Midbrain (tissue), 1 donor: ENCODE measurements around the gene SNRPD3.
"Not testable (repeated sequence)": the region's sequence is repeated elsewhere in the genome, so short reads cannot be mapped to it uniquely, and the experiment has no call there.

Experiments used
- DNase-seq: peaks from one replicate; lab custom pipeline; 2025; lab: John Stamatoyannopoulos, UW

The SNRPD3 gene

GRCh38 chr22:24532075-24532474 is 23.7 kb upstream of the SNRPD3 start:
- DNase-seq, result no peak

GRCh38 chr22:24535348-24535747 is 20.5 kb upstream of the SNRPD3 start:
- no peak for DNase-seq

GRCh38 chr22:24536089-24536488 is 19.7 kb upstream of the SNRPD3 start:
- no peak for DNase-seq

- no peak for DNase-seq
Measured at GRCh38 chr22:24540470-24540869, 15.3 kb upstream of the SNRPD3 start.

DNA sequence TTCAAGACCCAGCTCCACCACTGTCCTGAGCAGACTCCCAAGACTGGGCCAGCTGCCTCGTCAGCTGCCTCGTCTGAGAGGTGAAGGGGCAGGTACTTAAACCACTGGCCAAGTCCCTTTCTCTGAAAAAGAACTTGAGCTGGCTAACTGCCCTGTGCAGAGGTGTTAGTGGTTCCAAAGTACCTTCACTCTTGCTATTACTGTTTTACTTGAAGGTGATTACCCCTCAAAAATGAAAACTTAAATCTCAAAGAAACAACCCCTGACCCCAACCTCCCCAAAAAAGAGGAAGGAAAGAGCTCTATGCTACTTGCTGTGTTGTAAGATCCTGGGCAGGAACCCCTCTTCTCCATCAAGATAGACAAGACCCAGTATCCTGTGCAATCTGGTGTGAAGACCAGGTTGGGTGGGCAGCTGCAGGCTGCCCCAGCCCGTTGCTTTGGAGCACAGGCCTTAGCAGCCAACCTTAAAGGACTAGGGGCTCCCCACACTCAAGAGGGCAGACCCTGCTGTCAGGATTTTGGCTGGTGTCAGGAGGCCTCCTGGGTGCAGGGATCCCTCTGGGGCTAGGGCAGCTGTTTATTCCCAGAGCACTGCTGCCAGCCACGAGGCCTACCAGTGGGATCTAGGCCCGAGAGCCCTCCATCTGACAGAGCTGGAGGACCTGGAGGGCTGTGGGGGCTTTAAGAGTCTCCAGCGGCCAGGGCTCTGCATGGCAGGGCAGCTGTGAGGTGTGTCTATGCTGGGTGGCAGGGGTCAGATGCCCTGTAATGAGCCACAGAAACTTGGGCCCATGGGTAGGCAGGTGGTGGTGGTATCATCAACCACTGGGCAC is 13.9 kb upstream of the SNRPD3 start:
- no peak for DNase-seq

GRCh38 chr22:24542641-24543040 is 13.2 kb upstream of the SNRPD3 start:
- no peak for DNase-seq

- no peak for DNase-seq
Measured at GRCh38 chr22:24543185-24543601, 12.6 kb upstream of the SNRPD3 start.

- no peak for DNase-seq
Measured at GRCh38 chr22:24543679-24544243, 12.0 kb upstream of the SNRPD3 start.

DNA sequence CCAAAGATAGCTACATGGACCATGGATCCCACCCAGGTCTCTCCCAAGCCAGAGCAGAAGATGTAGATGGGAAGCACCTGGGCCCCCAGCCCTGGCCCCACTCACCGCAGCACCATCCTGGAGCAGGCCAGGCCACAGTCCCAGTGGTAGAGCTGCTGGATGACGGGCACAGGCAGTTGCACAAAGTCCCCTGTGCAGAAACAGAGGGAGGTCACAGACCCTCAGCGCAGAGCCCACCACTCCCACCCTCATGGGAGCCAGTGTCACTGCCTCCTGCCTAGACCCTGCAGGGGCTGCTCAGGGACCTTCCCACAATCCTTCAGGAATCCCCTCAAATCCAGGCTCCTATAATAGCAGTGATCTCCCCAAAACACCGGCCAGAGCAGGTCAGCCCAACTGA is 7.0 kb upstream of the SNRPD3 start:
- no peak for DNase-seq

GRCh38 chr22:24550028-24550901 is 5.5 kb upstream of the SNRPD3 start:
- no peak for DNase-seq

- DNase-seq, result no peak
Measured at GRCh38 chr22:24550902-24551435, 4.8 kb upstream of the SNRPD3 start.

DNA sequence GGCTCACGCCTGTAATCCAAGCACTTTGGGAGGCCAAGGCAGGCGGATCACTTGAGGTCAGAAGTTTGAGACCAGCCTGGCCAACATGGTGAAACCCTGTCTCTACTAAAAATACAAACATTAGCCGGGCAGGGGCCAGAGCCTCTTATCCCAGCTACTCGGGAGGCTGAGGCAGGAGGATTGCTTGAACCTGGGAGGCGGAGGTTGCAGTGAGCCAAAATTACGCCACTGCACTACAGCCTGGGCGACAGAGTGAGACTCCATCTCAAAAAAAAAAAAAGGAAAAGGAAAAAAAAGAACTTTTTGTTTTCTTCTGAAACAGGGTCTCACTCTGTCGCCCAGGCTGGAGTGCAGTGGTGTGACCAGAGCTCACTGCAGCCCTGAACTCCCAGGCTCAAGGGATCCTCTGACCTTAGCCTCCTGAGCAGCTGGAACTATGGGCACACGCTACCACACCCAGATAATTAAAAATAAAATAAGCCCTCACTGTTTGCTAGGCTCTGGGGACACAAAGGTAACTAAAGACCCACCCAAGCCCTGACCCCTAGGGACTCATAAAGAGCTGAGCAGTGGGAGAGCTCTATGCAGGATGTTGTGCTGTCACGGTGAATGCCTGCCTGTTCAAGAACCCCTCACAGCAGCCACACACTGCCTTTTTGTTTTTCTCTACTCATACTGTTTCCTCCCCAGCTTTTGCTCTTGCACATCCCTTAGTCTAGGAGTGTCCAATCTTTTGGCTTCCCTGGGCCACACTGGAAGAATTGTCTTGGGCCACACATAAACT is 3.1 kb upstream of the SNRPD3 start:
- DNase-seq, result not testable (repeated sequence)

DNA sequence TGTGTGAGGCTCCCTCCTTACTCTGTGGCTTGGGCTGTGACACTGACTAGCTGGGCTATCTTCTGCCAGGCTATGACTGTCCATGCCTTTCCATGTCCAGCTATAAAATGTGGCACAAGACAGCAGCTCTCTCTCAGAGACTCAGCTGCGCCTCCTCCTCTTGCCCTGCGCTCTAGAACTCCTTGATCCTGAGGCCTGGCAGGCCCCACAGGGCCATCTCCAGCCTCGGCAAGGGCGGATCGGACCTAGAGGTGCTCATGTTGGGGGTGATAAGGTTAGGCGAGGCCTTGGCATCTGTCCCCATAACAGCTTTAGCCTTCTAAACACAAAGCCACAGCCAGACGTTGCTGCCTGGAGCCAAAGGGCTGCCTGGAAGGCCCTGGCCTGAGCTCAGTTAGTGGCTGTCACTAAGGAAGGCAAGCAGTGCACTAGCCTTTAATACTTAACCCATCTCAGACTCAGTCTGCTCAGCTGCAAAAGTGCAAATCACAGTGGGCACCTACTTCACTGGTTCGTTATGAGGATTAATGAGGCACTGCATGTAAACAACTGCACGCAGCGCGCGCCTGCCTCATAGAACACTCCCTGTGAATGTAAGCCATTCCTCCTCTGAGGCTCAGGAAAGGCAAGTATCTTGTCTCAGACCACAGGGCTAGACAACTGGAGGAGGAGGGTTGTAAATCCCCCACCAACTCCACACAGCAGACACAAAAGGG is 2.0 kb upstream of the SNRPD3 start:
- no peak for DNase-seq

- no peak for DNase-seq
Measured at GRCh38 chr22:24554313-24555164, 1.3 kb upstream of the SNRPD3 start, which contains the start of gene GUCD1. Gene GUCD1, minus strand, starts transcription at chr22:24555138. Its CDS starts 147 bp downstream, at chr22:24554991.

GRCh38 chr22:24559471-24559870 is 3.7 kb downstream of the SNRPD3 start:
- DNase-seq, result no peak

DNA sequence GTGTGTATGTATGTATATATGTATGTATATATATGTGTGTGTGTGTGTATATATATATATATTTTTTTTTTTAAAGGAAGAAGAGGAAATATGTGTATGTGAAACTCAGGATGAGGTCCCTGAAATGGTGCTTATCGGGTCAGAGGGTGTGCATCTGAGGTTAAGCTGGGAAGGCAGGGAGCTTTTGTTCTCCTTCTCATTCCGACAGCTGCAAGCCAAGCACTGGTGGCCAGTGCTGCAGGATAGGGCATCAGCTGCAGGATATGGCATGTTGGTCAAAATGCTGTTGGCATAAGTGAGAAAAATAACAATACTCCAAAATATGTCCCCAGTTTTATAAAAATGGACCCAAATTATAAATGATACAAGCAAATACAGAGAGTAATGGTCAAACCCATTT is 7.4 kb downstream of the SNRPD3 start:
- DNase-seq, result no peak

- DNase-seq, result no peak
Measured at GRCh38 chr22:24564376-24565058, 8.7 kb downstream of the SNRPD3 start.

GRCh38 chr22:24565077-24565476 is 9.3 kb downstream of the SNRPD3 start:
- DNase-seq, result no peak

- no peak for DNase-seq
Measured at GRCh38 chr22:24566899-24567511, 11.2 kb downstream of the SNRPD3 start.
